Renal pelvis (tissue), 4 donors: ENCODE results near the gene YIPF5. TPM values are rescaled to one million over a fixed set of nuclear protein-coding genes. Genes with fewer than 3 reads are reported as not detected.

Source experiments
- DNase-seq: peaks from one replicate; pipeline ENCODE4 v3.0.0-alpha.2; 2013
- polyA plus RNA-seq, 3 donors: library from polyadenylated mRNA; unstranded; fragments of 120-200 nt; gene quantifications; one replicate each; pipeline ENCODE4 v1.2.1, GENCODE V29; 2013; ENCODE audit not compliant: insufficient read length in 3 of 3

The YIPF5 gene
- polyA plus RNA-seq, 3 donors, result 55.9 to 68.3 (median 56.5) TPM

DNA sequence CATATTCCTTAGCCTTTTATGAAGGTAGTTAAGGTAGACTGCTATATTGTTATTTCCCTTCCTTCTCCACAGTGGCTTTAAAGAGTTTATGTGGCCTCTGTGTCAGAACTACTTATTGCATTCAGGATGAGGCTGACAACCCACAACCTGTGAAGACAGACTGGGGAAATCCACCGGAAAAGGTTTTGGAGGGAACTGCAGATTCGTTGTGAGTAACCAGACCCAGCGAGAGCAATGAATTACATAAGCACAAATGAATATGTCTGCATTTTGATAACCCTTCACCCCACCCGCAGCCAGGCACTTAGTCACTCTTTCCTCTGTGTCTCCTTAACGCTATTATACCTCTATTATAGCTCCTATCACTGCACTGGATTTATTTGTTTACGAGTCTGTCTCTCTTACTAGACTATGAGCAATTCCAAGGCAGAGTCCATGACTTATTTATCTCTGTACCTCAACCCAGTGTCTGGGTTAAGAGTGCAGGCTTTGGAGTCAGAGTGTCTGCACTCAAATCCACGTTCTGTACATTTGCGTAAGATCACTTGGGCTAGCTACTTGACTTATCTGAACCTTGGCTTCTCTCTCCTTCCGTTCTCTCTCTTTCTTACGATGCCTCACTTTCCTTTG is 19.5 kb upstream of the YIPF5 start:
- DNase-seq, result no peak

DNA sequence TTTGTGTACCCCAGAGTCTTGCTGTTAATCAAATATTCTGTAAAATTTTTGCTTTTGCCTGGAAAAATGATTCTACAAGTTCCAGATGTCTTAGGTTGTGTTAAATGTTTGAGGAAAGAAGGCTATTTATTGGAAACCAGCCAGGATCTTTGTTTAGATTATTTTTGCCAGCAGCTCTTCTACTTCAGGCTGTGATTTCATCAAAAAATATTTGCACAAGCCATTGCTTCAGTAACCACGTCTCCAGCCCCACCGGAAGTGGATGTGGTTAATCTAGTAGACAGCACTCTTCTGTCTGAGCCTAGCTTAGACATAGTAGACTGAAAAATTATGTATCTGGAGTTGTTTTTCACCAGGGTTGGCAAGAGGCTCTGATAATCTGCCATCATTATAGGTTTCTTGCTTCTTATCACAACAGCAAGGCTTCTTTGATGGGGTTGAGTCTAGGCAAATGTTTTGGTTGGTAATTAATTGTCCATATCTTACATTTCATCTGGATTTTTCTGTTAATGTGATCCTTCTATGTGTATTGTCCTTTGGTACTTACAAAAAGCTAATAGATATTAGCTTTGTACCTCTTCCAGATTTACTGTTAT is 17.3 kb upstream of the YIPF5 start:
- DNase-seq, result no peak

DNA sequence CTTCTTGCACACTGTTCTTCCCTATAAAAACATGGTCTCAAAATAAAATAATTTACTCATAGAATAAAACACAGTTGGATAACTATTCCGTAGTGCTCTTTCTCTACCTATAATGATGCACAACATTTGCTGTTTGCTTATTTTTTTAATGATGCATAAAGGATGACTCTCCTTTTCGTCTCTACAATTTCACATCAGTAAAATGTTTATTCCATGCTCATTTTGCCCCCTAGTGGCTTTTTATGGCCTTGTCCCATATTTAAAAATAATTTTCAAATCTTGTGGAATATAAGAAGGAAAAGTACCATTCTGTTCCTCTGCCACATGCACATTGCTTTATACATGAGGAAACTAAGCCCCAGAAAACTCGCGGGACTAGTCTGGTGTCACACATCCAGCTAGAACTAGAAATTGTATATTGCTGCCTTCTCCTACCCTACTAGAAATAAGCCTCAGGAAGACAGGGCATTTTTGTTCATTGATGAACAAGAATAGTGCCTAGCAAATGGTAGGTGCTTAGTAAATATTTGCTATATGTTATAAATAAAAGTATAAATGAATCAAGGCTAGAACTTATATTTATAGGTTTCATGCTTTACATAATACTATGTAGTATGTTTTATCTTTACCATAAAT is 12.9 kb upstream of the YIPF5 start:
- no peak for DNase-seq

DNA sequence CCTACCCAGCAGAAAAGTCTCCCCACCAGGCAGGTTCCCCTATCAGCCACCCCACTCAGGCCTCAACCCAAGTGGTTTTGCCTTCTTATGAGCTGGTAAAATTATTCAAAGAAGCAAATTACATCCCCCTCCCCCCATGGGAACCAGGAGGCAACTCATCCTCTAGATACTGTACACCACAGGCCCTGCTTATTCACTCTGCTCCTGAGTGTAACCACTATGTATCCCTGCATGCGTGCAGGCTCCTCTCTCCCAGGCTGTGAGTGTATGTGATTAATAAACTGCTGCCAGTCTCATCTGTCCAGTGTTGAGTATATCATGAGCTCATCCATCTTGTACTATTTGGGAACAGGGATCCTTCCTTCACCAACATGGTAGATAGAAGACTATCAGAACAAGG is 8.8 kb upstream of the YIPF5 start:
- DNase-seq, result no peak

DNA sequence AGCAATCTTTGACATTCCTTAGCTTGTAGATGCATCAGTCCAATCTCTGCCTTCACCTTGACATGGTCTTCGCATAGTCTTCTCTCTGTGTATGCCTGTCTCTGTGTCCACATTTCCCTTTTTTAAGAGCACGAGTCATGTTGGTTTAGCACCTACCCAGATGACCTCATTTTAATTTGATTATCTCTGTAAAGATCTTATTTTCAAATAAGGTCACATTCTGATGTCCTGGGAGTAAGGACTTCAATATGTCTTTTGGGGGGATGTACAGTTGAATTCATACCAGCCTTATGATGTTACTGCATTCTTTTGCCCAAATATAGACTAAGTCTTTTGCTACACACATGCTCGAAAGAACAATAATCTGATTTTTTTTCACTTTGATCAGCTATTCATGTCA is 7.1 kb upstream of the YIPF5 start:
- DNase-seq, result no peak

DNA sequence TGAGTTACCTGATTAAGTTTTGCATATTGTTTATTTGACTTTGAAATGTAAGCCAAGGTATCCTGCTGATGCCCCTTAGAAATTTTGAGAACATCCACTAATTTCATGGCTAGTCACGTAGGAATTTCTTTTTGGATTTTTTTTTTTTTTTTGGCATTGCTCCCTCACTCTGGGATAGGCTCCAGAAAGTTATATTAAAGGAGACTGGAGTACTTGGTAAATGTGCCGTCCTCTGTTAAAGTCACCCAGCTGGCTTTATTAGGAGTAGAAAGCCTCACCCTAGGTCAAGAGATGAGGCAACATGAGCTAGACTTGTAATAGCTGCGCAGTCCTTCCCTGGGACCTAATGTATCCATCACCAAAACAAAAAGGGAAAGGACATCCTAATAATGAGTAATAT is 3.3 kb upstream of the YIPF5 start:
- DNase-seq, result no peak

DNA sequence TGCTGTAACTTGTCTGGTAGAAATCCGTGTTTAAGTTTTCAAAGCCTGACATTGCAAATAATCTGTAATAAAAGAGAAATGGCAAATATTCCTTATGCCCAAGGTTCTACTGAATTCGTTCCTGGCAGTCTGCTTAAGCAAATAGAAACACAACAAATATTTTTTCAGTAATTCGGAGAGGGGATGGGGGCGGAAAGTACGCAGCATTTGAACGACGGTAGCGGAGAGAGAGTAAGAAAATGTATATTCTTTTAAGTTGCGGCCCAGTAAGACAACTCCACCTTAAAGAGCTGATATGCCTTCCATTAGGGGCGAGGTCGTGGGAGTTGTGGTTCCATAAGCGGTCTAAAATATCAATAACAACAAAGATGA is 569 bp downstream of the YIPF5 start:
- DNase-seq, result no peak

DNA sequence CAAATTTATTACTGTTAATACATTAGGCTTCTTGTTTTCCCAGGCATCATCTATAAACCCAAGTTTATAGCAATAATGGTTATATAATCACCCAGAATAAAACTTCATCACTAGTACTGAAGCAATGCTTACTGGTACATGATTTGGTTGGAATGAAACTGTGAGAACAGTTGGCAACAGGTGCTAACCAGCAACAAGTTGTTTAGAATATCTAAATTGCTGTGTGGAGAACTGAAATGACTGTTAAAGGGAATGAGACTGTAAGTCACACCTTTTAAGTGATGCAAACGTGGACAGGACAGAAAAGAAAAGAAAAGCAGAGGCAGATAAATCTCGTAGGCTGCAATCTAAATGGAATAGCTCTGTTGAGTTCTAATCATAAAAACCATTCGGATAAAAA is 2.5 kb downstream of the YIPF5 start:
- no peak for DNase-seq

DNA sequence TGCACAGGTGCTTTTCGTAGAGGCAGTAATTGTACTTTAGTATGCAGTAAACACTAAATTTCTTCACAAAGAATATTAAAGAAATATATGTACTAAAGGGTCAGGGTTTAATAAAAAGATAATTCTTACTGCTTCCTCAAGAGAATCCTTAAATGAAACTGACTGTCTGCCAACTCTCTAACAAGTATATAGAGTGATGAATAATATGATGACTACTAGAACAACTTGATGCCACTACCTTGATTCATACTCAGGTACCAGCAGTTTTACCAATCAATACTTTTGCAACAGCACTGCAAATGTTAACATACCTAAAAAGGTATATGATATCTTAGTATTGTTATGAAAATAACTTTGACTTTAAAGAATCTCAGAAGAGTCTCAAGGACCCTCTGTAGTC is 3.8 kb downstream of the YIPF5 start:
- DNase-seq, result no peak

DNA sequence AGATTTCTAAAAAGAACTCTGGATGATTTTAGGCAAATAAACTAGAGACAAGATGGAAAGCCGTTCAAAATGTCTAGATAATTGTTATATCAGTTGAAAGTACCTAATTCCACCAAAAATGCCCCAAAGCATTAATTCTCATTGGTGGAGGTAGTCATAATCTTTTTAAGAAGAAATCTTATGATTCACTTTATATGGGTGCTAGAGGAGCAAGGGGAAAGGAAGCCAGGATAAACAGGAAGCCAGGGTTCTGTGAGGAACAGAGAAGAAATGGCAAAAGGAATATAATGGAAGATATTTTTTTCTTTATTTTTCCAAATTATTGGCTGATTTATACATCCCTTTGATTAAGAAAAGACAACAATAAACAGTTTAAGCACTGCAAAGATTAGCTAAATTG is 7.8 kb downstream of the YIPF5 start:
- no peak for DNase-seq

DNA sequence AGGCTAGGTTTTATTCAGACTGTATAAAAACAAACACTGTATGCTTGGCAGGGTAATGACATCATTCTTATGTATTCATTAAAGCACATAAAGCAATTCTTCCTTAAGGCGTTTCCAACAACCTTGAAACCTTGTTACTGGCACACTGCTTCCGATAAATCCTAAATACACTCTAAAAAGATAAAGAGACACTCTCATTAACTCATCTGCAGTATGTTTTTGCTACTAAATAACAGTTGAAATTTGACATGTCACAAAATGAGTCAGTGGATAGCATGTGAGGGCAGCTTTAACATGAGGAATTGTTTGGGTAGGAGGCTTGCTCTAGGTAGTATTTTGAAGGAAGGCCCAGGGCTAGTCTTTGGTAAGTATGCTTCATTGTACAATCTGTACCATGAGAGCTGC is 13.7 kb downstream of the YIPF5 start:
- no peak for DNase-seq

DNA sequence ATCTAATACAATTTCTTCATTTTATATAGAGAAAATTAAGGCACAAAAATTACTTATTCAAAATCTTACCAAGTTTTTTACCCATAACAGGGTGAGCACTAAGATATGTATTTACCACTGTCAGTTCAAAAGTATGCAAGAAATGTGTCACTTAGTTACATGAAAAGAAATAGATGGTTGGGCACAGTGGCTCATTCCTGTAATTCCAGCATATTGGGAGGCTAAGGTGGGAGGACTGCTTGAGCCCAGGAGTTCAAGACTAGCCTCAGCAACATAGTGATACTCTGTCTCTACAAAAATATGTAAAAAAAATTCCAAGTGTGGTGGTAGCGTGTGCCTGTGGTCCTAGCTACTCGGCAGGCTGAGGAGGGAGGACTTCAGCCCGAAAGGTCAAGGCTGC is 19.4 kb downstream of the YIPF5 start:
- DNase-seq, result no peak

DNA sequence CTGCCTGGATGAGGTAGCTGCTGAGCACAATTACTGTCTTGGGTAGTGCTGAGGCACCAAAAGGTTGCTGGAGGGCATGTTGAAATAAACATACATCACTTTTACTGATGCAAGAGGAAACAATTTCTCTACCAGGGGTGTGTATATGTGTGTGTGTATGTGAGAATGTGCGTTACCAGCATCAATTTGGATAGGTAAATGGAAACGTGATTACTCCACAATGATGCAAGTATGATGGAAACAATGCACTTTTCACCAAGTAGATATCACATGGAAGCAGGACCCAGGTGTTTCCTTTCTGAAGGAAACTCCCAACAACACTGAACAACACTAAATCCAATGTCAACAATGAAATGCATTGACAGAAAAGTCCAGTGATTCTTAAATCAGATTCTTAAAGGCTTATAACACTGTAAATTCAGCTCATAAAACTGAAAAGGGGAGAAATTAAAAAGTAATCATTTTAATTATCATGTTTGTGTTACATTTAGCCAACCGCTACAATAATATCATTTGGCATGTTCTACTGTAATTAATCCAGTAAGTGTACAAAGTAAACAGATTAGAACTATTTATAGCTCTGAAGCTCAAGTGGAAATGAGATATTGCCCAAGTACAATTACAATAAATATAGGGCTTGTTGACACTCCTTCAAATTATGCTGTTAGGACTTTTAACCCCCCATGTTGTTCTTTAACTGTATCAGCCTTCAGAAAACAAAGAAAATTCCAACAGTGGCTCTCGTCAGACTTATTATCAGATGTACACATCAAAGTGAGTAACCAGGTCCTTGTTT is 25.3 kb downstream of the YIPF5 start:
- DNase-seq, result peak; percentile 28

DNA sequence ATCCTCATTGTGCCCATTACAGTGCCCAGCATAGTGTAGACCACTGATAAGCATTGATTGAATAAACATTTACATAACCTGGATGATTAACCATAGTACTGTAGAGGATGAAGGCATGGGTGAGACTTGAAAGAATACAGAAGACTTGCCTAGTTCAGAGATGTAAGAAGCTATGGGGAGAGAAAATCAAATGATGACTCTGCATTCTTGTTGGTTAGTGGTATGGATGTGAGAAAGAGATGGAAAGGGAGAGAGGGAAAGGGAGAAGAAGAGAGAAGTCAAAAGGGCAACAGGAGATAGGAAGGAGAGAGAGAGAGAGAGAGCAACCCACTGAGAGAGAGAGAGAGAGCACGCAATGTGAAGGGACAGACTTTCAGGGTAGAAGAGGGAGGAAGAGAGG is 26.8 kb downstream of the YIPF5 start:
- DNase-seq, result no peak

DNA sequence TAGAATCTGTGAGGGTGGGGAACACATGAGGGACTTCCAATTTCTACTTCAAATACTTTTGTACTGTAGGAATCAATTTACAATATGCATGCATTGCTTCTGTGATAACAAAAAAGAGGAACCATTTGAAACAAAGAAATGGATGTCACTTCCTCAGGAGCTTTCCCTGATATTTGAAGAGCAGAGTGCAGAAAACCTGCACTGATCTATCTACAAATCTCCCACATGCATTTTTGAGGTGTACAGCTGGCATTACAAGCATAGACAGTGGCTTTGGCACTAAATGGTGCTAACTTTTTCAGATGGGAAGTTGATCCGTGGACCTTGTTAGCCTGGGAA is 27.7 kb downstream of the YIPF5 start:
- no peak for DNase-seq

DNA sequence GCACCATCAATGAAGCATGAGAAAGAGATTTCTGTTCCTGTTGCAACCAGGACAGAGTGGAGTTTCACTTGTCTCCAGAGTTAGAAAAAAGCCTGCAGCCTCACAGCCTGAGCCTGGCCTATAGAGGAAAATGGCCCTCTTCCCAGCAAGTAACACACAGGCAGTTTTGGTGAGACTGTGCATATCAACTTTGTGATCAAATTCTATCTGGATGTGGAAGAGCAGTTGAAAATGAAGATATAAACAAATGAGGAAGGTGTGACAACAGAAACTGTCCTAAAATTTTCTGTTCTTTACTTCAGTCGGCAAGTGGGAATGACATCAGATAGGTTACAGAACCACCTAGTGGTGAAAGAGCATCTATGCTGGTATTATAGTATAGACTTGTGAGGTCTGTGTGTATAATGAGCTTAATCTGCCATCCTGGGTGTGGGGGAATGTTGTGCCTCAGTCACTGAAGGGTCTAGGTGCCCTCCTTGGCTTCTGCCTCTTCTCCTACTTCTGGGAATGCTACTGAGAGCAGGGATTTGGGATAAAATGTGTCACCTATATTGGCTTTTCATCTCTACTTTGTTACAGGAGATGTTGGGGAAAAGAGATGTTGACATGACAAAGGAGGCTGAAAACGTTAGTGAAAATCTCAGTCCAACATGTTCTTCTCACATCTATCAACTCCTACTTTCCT is 28.2 kb downstream of the YIPF5 start:
- DNase-seq, result peak; percentile 47

DNA sequence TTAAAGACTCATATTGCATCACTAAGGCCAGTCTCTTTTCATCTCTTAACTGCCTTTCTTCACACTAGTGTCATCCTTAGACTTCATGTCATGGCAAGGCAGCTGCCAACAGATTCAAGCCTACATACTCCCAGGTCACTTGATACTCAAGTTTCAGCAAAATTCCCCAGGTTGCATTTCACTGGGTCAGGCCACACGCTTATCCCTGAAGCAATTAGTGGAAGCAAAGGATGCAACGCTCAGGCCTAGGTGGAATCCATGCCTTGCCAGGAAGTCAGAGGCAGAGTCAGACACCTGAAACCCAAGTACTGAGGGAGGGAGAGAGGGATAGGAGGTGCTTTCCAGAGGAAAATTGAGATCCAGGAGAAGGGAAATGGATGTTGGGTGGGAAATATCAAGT is 28.9 kb downstream of the YIPF5 start:
- peak; percentile 61 for DNase-seq

DNA sequence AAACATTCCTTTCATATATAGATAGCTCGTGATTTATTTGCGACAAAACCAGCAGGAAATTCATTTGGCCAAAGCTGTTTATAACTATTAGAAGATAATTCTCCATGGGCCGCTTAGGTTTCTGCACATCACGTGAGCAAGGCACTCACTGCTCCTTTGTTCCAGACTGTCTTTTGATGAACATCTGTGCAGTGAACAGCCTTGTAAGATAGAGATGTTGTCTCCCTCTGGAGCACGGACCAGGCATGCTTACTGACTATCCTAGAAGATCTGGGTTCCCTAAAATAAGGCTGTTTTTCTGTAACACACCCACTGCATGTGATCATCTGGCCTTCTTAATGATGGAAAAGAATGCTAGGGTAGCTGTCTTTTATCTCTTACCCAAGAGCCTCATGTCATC is 30.9 kb downstream of the YIPF5 start:
- DNase-seq, result no peak

DNA sequence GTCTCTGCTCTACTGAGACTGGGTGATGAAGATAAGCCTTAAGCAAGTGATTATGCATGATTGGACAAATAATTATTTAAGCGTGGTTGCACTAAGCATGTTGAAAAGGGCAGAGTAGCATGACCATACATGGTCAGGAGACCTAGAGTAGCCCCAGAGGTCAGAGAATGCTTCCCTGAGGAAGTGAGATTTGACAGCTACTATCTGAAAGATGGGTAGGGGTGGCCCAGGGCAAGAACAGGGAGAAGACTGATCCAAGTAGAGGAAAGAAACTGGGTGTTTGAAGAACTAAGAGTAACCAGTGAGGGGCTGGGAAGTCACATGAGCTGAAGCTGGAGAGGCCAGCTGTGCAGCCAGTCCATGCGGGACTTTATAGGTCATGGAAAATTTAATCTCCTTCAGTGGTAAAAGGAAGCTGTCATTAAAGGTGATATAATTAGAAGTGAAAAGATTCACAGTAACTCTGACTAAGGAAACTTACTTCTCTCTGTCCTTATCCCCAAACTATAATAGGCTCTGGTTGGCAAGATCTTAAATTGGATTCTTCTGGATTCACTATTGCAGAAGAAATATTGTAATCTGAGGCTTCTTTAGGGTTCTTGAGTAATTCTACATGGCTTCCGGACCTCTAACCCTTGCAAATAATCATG is 35.2 kb downstream of the YIPF5 start:
- no peak for DNase-seq

DNA sequence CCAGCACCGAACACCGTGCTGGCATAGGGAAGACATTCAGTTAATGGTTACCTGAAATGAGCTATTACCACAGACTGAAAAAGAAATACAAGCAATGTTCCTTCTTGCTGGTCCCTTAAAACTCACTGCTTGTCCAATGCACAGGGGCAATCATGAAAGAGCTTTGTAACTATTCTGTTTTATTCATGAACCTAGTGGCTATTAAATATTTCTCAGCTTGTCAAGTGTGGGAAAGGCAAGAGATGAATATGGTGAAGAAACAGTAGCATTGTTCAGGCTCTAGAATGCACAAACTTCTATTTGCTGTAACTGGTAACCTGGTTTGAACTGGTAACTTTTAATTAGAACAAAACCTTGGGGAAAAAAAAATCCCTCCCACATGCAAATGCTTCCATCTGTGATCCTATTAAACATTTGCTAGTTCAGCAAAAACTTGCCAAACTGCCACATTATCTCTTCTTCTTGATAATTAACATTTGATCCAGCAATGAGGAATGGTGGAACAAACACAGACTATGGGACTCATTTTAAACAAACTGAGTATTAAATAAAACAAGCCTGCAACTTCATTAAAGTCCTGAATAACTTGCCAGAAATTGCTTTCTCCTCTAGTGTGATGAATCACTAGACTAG is 36.1 kb downstream of the YIPF5 start:
- DNase-seq, result no peak

DNA sequence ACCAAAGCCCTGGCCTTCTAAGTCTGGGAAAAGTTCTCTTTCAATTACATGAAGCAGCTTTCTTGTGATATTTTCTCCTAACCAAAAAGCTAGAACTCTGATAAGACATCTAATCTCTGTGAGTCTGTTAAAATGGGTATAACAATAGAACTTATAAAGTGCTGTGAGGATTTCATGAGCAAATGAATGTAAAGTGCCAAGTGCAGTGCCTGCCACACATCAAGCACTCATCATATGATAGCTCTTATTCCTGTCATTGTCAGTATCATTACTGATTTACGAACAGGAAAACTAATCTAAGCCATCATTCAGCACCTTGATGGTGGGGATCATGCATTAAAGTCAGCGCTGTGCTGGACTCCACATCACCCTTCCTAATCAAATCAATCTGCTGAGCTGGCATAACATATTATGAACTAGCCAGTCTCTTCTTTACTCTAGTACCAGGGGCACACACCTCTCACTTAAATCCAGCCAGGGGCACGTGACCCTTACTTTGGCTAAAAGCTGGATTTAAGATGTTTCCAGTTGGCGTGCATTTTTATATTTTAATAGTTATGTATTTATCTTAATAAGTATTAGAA is 37.3 kb downstream of the YIPF5 start:
- no peak for DNase-seq
